OCI-M2 (cell line): ENCODE data around the gene UBXN10.

Source experiments
- DNase-seq: peaks from one replicate; lab custom pipeline; 2025; ENCODE audit not compliant: unreplicated experiment; lab: John Stamatoyannopoulos, UW

UBXN10 gene

GRCh38 chr1:20151906-20152598 lies 33.8 kb upstream of the UBXN10 start:
- no peak for DNase-seq

- no peak for DNase-seq
Observed at GRCh38 chr1:20152599-20152930, 33.3 kb upstream of the UBXN10 start.

DNA sequence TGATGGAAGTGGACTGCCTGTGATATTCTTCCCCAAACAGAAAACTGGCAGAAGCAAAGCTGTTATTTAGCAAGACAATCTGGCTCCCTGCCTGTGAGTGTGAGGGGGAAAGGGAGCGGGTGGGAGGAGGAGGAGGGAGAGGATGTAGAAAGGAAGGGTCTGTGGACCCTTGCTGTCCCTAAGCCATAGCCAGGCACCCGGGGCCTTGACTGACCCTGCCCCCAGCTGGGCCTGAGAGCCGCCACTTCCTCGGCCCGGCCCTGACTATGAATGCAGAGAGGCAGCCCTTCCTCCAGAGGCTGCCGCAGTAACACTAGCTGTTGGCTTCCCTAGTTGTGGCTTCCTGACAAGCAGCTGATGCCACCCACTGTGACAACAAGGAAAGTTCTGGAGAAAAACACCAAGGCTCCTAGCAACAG lies 32.9 kb upstream of the UBXN10 start:
- DNase-seq: no peak

GRCh38 chr1:20154301-20154831 lies 31.5 kb upstream of the UBXN10 start:
- DNase-seq: no peak

DNA sequence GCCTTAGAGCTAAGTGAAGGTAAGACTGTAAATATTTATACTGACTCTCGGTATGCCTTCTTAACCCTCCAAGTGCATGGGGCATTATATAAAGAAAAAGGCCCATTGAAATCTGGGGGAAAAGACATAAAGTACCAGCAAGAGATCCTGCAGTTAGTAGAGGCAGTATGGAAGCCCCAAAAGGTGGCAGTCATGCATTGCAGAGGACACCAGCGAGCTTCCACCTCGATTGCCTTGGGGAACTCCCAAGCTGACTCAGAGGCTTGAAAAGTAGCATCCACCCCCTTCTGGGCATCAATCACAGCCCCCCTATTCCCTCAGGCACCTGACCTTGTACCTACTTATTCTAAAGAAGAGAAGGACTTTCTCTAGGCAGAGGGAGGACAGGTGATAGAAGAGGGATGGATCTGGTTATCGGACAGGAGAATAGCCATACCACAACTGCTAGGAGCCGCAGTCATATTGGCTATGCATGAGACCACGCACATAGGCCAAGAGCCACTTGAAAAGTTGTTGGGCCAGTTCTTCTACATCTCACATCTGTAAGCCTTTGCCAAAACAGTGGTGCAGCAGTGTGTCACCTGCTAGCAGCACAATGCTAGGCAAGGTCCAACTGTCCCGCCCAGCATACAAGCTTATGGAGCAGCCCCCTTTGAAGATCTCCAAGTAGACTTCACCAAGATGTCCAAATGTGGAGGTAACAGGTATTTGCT lies 27.4 kb upstream of the UBXN10 start:
- DNase-seq: no peak

GRCh38 chr1:20160034-20160433 lies 25.9 kb upstream of the UBXN10 start:
- DNase-seq: no peak

DNA sequence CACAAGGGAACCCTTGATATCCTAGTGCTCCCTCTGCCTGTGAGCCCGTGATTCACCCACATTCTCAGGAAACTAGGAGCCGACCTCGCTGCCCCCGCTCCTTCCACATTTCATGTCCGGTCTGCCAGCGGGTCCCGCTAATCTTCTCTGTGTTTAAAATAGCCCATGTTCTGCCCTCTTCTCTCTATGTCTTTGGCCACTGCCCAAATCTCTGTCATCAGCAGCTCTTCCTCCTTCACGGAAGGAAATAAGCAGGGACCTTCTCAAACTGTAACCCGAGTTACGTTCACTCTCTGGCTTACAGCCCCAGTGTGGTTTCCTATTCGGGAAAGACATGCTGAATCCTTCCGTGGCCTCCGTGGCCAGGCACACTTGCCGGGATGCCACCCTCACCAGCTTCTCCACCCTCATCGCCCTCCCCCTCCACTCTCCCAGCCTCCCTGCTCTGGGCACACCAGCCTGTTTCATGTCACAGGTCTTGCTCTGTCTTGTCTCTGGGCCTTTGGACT lies 21.1 kb upstream of the UBXN10 start:
- no peak for DNase-seq

DNA sequence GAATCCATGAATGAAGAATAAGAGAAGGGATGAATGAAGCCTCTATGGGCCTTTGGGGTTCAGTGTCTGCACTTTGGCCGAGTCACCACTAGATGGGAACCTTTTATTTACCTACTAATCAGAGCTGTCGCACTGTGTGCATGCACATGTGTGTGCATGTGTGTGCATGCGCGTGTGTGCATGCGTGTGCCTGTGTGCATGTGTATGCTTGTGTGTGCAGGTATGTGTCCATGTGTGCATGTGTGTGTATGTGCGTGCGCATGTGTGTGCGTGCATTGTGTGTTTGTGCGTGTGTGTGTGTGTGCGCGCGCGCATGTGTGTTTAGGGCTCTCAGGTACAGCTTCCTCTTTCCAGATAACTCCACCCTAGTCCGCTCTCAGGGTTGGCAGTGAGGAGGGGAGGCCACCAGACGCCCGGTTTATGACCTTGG lies 20.4 kb upstream of the UBXN10 start:
- no peak for DNase-seq

DNA sequence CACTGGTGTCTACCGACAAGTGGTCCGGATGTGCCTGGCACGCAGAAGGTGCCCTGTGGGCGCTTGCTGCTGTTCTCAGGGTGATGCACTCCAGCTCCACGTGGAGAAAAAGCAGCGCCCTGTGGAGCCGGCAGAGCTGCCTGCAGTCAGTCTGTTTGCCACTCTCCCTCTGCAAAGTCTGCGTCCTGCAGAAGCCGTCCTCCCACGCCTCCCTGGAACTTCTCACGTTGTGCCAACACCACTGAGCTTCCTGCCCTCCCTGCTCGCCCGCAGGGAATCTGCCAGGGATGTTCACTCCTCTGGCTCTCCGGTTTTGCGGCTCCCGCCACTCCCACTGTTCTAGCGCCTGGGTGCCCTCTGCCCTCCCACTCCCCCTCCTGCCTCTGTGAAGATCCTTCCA lies 19.8 kb upstream of the UBXN10 start:
- no peak for DNase-seq

GRCh38 chr1:20167126-20167525 lies 18.8 kb upstream of the UBXN10 start:
- DNase-seq: no peak

GRCh38 chr1:20168564-20169491 lies 17.1 kb upstream of the UBXN10 start:
- no peak for DNase-seq

- no peak for DNase-seq
Observed at GRCh38 chr1:20169932-20170331, 16.0 kb upstream of the UBXN10 start.

- no peak for DNase-seq
Observed at GRCh38 chr1:20172033-20172590, 13.8 kb upstream of the UBXN10 start.

GRCh38 chr1:20174937-20175666 lies 10.8 kb upstream of the UBXN10 start:
- no peak for DNase-seq

- DNase-seq: no peak
Observed at GRCh38 chr1:20178634-20179370, 7.1 kb upstream of the UBXN10 start.

GRCh38 chr1:20179371-20180128 lies 6.3 kb upstream of the UBXN10 start:
- no peak for DNase-seq

- no peak for DNase-seq
Observed at GRCh38 chr1:20180129-20180843, 5.6 kb upstream of the UBXN10 start.

GRCh38 chr1:20180844-20181207 lies 5.1 kb upstream of the UBXN10 start:
- no peak for DNase-seq
